Neuronal stem cell (in vitro differentiated cells): ENCODE data around the gene CHCHD4.

ENCODE experiments used
- DNase-seq: peaks from one replicate; pipeline ENCODE4 v3.0.0-alpha.2; 2013; ENCODE audit warnings: low spot score
- H2AFZ ChIP-seq: one replicate; pipeline ENCODE4 v1.6.1; 2013; ENCODE audit warnings: mild to moderate bottlenecking, low read length, inconsistent platforms
- H2AK5ac ChIP-seq: 2 replicates; pipeline ENCODE4 v1.6.1; 2013; ENCODE audit warnings: low read depth, mild to moderate bottlenecking, inconsistent platforms, low read length, moderate library complexity, mixed read lengths
- H2BK120ac ChIP-seq: 2 replicates; pipeline ENCODE4 v1.6.1; 2013; ENCODE audit warnings: low read depth, mild to moderate bottlenecking, inconsistent platforms, low read length, moderate library complexity, mixed read lengths
- H2BK12ac ChIP-seq: one replicate; pipeline ENCODE4 v1.6.1; 2013; ENCODE audit warnings: low read length, inconsistent platforms
- H2BK15ac ChIP-seq: 2 replicates; pipeline ENCODE4 v1.6.1; 2013; ENCODE audit warnings: mild to moderate bottlenecking, low read length, inconsistent platforms, mixed read lengths
- H2BK5ac ChIP-seq: one replicate; pipeline ENCODE4 v1.6.1; 2013; ENCODE audit warnings: inconsistent platforms, mild to moderate bottlenecking, low read length, moderate library complexity
- H3K14ac ChIP-seq: one replicate; pipeline ENCODE4 v1.6.1; 2013; ENCODE audit warnings: low read length, inconsistent platforms
- H3K18ac ChIP-seq: 2 replicates; pipeline ENCODE4 v1.6.1; 2013; ENCODE audit warnings: low read length, inconsistent platforms
- H3K23ac ChIP-seq: 2 replicates; pipeline ENCODE4 v1.6.1; 2013; ENCODE audit warnings: low read depth, mild to moderate bottlenecking, mixed read lengths, low read length, inconsistent platforms; ENCODE audit not compliant: poor library complexity
- H3K27ac ChIP-seq: replicated peaks from 3 replicates; pipeline ENCODE4 v1.5.1; 2013; ENCODE audit warnings: low read length, inconsistent platforms
- H3K27me3 ChIP-seq, 3 experiments: 2 replicates each; pipeline ENCODE4 v1.6.1; 2013; ENCODE audit warnings: low read length in 3 of 3, mild to moderate bottlenecking in 2 of 3, inconsistent platforms in 1 of 3, low read depth in 1 of 3, mixed read lengths in 1 of 3, moderate library complexity in 1 of 3; ENCODE audit not compliant: control insufficient read depth in 3 of 3, insufficient read depth in 3 of 3
- H3K36me3 ChIP-seq, 2 donors: replicated peaks in 1 of 2; 2 replicates each; pipeline ENCODE4 v1.6.1; 2013; ENCODE audit warnings: low read length in 2 of 2; ENCODE audit not compliant: control insufficient read depth in 2 of 2, insufficient read depth in 2 of 2
- H3K4ac ChIP-seq: 2 replicates; pipeline ENCODE4 v1.6.1; 2013; ENCODE audit warnings: inconsistent platforms, mild to moderate bottlenecking, low read length, moderate library complexity
- H3K4me1 ChIP-seq, 2 donors: 1 replicate in 1 of 2; 2 replicates in 1 of 2; pipeline ENCODE4 v1.6.1; 2013; ENCODE audit warnings: low read length in 2 of 2, low read depth in 1 of 2; ENCODE audit not compliant: control insufficient read depth in 2 of 2, insufficient read depth in 1 of 2
- H3K4me2 ChIP-seq: one replicate; pipeline ENCODE4 v1.6.1; 2013; ENCODE audit warnings: mild to moderate bottlenecking, low read length, inconsistent platforms; ENCODE audit not compliant: insufficient read depth, poor library complexity, severe bottlenecking
- H3K4me3 ChIP-seq, 2 donors: 2 replicates each; pipeline ENCODE4 v1.5.1; 2013; ENCODE audit warnings: low read length in 2 of 2, mild to moderate bottlenecking in 2 of 2, inconsistent platforms in 1 of 2, moderate library complexity in 1 of 2
- H3K79me1 ChIP-seq: one replicate; pipeline ENCODE4 v1.6.1; 2013; ENCODE audit warnings: low read depth, mild to moderate bottlenecking, inconsistent platforms, low read length, moderate library complexity
- H3K9ac ChIP-seq: one replicate; pipeline ENCODE4 v1.6.1; 2013; ENCODE audit warnings: mild to moderate bottlenecking, low read depth, low read length, inconsistent platforms; ENCODE audit not compliant: poor library complexity
- H3K9me3 ChIP-seq, 2 donors: replicated peaks in 1 of 2; 2 replicates each; pipeline versions ENCODE3 to v1.6.1; 2013; ENCODE audit warnings: low read length in 2 of 2, mild to moderate bottlenecking in 2 of 2, inconsistent platforms in 1 of 2, low read depth in 1 of 2, mixed read lengths in 1 of 2, moderate library complexity in 1 of 2; ENCODE audit not compliant: control insufficient read depth in 2 of 2, insufficient read depth in 1 of 2
- H4K8ac ChIP-seq: one replicate; pipeline ENCODE4 v1.6.1; 2013; ENCODE audit warnings: low read depth, mild to moderate bottlenecking, inconsistent platforms, low read length, moderate library complexity
- H4K91ac ChIP-seq: one replicate; pipeline ENCODE4 v1.6.1; 2013; ENCODE audit warnings: low read length, low read depth, mild to moderate bottlenecking, inconsistent platforms; ENCODE audit not compliant: poor library complexity
- WGBS, 2 donors: extraction: QIAGEN DNeasy Blood & Tissue Kit; methylation state at CpG; one replicate each; pipeline ENCODE4 v1.1.7; 2013; ENCODE audit warnings: missing lambda C conversion rate in 2 of 2, mixed read lengths in 1 of 2; ENCODE audit not compliant: insufficient read length in 2 of 2, insufficient replicate concordance in 1 of 2; ENCODE audit errors: extremely low coverage in 2 of 2; 5-methylcytosine and 5-hydroxymethylcytosine counted together

Gene CHCHD4

DNA sequence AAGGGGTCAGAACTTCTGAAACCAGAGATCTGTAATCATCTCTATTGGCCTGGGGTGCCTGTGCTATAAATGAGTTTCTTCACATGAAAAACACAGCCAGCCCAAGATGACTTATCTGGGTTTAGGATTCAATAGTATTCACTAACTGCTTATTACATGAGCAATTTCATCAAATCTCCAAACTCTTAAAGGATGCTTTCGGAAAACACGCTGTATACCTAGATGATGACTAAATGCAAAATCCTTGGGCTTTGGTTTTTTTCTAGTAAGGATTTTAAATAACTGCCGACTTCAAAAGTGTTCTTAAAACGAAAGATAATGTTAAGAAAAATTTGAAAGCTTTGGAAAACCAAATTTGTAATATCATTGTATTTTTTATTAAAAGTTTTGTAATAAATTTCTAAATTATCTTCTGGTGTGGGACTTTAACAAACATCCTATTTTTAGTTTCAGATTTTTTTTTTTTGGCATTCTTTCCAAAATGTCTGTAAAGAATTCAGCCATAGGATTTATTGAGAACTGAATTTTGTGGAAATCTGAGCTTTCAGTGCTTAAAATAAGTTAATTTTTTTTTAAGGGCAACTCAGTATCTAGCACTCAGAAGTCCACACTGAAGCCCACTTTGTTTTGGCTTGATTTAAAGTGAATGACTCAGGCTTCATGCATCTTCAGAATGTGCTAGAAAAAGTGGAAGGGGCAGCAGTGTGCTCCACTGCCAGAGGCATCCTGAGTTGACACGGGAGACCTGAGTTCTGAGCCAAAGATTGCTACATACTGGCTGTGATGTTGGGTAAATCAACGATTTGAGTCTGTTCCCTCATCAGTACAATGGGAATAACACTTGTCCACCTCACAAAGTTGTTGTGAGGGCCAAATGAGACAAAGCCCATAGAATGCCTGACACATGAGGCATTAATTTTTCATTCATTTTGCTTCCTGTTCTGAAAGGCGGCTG, 18.9 kb upstream of the CHCHD4 start:
- Histone ChIP-seq H3K9ac (no peak overlapping the region), H3K18ac (no peak overlapping the region), H3K4ac (no peak overlapping the region), H2AK5ac (no peak overlapping the region), H2AFZ (no peak overlapping the region), H4K91ac (no peak overlapping the region), H2BK120ac (no peak overlapping the region), H3K4me2 (no peak overlapping the region), H2BK5ac (no peak overlapping the region), H3K23ac (no peak overlapping the region), H3K4me3 (no peak overlapping the region), H2BK15ac (no peak overlapping the region), H3K14ac (no peak overlapping the region), H3K9me3 (no peaks in the 10 kb centered on the region), H4K8ac (no peak overlapping the region), H3K27ac (peak overlapping the region; percentile 8), H3K79me1 (no peaks in the 10 kb centered on the region), H3K27me3 (no peaks in the 10 kb centered on the region), H2BK12ac (no peak overlapping the region), H3K4me1 (peaks cover 7 to 18% of the 10 kb centered on the region in 2 donors), H3K36me3 (peaks cover 24 to 92% of the 10 kb centered on the region in 2 donors)
- no peak for DNase-seq
- WGBS, 2 donors: no CpG with 5 or more reads among the region's 7 CpGs

DNA sequence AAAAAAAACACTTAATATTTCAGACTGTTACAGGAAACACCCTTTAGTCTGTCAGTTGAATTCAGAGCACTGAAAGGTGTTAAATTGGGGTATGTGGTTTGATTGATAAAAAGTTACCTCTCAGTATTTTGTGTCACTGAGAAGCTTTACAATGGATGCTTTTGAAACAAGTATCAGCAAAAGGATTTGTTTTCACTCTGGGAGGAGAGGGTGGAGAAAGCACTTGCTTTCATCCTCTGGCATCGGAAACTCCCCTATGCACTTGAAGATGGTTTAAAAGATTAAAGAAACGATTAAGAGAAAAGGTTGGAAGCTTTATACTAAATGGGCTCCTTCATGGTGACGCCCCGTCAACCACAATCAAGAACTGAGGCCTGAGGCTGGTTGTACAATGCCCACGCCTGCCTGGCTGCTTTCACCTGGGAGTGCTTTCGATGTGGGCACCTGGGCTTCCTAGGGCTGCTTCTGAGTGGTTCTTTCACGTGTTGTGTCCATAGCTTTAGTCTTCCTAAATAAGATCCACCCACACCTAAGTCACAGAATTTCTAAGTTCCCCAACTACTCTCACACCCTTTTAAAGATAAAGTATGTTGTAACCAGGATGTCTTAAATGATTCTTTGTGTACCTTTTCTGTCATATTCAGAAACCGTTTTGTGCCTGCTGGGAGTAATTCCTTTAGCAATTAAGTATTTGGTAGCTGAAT, 18.0 kb upstream of the CHCHD4 start:
- Histone ChIP-seq H3K9ac (no peak overlapping the region), H3K14ac (no peak overlapping the region), H3K4me2 (no peak overlapping the region), H2AK5ac (no peak overlapping the region), H3K18ac (no peak overlapping the region), H2BK12ac (no peak overlapping the region), H3K4me3 (no peak overlapping the region), H4K8ac (no peak overlapping the region), H3K9me3 (no peaks in the 10 kb centered on the region), H2BK120ac (no peak overlapping the region), H4K91ac (no peak overlapping the region), H3K27me3 (no peaks in the 10 kb centered on the region), H3K36me3 (peaks cover 21 to 92% of the 10 kb centered on the region in 2 donors), H2AFZ (no peak overlapping the region), H2BK5ac (no peak overlapping the region), H3K27ac (no peak overlapping the region), H3K79me1 (no peaks in the 10 kb centered on the region), H3K23ac (no peak overlapping the region), H3K4ac (no peak overlapping the region), H3K4me1 (peaks cover 7 to 18% of the 10 kb centered on the region in 2 donors), H2BK15ac (no peak overlapping the region)
- DNase-seq: no peak
- no CpG with 5 or more reads among the region's 8 CpGs for WGBS, 2 donors

DNA sequence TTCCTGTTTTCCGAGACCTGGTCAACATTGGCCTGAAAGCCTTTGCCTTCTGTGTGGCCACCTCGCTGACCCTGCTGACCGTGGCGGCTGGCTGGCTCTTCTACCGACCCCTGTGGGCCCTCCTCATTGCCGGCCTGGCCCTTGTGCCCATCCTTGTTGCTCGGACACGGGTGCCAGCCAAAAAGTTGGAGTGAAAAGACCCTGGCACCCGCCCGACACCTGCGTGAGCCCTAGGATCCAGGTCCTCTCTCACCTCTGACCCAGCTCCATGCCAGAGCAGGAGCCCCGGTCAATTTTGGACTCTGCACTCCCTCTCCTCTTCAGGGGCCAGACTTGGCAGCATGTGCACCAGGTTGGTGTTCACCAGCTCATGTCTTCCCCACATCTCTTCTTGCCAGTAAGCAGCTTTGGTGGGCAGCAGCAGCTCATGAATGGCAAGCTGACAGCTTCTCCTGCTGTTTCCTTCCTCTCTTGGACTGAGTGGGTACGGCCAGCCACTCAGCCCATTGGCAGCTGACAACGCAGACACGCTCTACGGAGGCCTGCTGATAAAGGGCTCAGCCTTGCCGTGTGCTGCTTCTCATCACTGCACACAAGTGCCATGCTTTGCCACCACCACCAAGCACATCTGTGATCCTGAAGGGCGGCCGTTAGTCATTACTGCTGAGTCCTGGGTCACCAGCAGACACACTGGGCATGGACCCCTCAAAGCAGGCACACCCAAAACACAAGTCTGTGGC, 17.1 kb upstream of the CHCHD4 start:
- Histone ChIP-seq H3K9ac (no peak overlapping the region), H2AFZ (no peak overlapping the region), H3K4me1 (peaks cover 7 to 18% of the 10 kb centered on the region in 2 donors), H3K36me3 (peaks cover 18 to 92% of the 10 kb centered on the region in 2 donors), H4K8ac (peak overlapping the region; percentile 20), H4K91ac (no peak overlapping the region), H3K4me2 (no peak overlapping the region), H3K27me3 (no peaks in the 10 kb centered on the region), H3K4me3 (no peak overlapping the region), H3K27ac (no peak overlapping the region), H3K23ac (no peak overlapping the region), H3K14ac (no peak overlapping the region), H3K9me3 (no peaks in the 10 kb centered on the region), H2BK5ac (no peak overlapping the region), H2BK120ac (no peak overlapping the region), H2BK15ac (no peak overlapping the region), H3K79me1 (no peaks in the 10 kb centered on the region), H3K18ac (no peak overlapping the region), H2BK12ac (no peak overlapping the region), H3K4ac (no peak overlapping the region), H2AK5ac (no peak overlapping the region)
- WGBS, 2 donors: no CpG with 5 or more reads among the region's 19 CpGs
- no peak for DNase-seq
